HL-60 (cell line): ENCODE data around the gene TMPRSS11A.

Experiments
- DNase-seq, 2 experiments: peaks; one replicate each; pipeline ENCODE4 v3.0.0-alpha.2; 2010 to 2020; ENCODE audit warnings: low read depth in 1 of 2, low spot score in 1 of 2
- H3K27ac ChIP-seq: fragments of 250-450 bp; sonication (Bioruptor Pico); replicated peaks from 2 replicates; pipeline ENCODE4 v1.5.1; 2020; ENCODE audit warnings: mild to moderate bottlenecking, moderate library complexity
- H3K27me3 ChIP-seq: fragments of 250-450 bp; sonication (Bioruptor Pico); 2 replicates; pipeline ENCODE4 v1.5.1; 2021; ENCODE audit warnings: mild to moderate bottlenecking, moderate library complexity; ENCODE audit not compliant: insufficient read depth, poor library complexity, severe bottlenecking
- H3K4me3 ChIP-seq: replicated peaks from 2 replicates; pipeline ENCODE4 v1.5.1; 2011; ENCODE audit warnings: mild to moderate bottlenecking, control low read depth, low read length; ENCODE audit not compliant: insufficient read depth
- GABPA ChIP-seq: IDR thresholded peaks from 2 replicates; pipeline ENCODE4 v1.6.1; 2012; ENCODE audit warnings: low read depth
- POLR2AphosphoS5 ChIP-seq: IDR thresholded peaks from 2 replicates; pipeline ENCODE4 v1.6.1; 2012; ENCODE audit warnings: low read depth
- SPI1 ChIP-seq: IDR thresholded peaks from 2 replicates; pipeline ENCODE4 v1.6.1; 2012; ENCODE audit warnings: low read depth, mild to moderate bottlenecking, borderline replicate concordance
- TF ChIP-seq, protein P1 (sequence below): IDR thresholded peaks from 2 replicates; pipeline ENCODE4 v1.6.1; 2012; ENCODE audit warnings: low read depth; ENCODE audit not compliant: insufficient replicate concordance
- TF ChIP-seq, protein P2 (sequence below): IDR thresholded peaks from one replicate; pipeline ENCODE4 v1.5.1; 2011; ENCODE audit warnings: low read length, control low read depth, inconsistent platforms; ENCODE audit not compliant: insufficient read depth

Gene TMPRSS11A

DNA sequence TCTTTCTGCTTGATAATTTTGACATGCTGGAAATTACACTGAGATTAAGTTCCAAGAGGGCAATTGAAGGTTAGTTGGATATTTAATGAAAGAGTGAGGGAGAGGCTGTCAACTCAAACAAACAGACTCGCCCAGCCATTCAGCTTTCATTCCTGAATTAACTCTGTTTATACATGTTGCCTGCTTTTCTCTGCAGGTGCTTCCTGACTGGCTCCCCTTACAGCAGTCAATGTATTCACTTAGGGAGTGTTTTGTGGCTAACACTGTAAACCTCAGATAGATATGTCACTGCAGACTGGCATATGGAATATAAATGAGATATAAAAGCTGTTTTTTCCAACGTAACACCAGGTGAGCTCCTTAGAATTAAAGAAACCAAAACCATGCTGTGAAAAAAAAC, 28.7 kb downstream of the TMPRSS11A start:
- Histone ChIP-seq H3K27ac (no peak overlapping the region), H3K4me3 (no peak overlapping the region), H3K27me3 (no peaks in the 10 kb centered on the region)
- no peak for TF ChIP-seq SPI1
- no peak for TF ChIP-seq POLR2AphosphoS5
- TF ChIP-seq, protein P1, sequence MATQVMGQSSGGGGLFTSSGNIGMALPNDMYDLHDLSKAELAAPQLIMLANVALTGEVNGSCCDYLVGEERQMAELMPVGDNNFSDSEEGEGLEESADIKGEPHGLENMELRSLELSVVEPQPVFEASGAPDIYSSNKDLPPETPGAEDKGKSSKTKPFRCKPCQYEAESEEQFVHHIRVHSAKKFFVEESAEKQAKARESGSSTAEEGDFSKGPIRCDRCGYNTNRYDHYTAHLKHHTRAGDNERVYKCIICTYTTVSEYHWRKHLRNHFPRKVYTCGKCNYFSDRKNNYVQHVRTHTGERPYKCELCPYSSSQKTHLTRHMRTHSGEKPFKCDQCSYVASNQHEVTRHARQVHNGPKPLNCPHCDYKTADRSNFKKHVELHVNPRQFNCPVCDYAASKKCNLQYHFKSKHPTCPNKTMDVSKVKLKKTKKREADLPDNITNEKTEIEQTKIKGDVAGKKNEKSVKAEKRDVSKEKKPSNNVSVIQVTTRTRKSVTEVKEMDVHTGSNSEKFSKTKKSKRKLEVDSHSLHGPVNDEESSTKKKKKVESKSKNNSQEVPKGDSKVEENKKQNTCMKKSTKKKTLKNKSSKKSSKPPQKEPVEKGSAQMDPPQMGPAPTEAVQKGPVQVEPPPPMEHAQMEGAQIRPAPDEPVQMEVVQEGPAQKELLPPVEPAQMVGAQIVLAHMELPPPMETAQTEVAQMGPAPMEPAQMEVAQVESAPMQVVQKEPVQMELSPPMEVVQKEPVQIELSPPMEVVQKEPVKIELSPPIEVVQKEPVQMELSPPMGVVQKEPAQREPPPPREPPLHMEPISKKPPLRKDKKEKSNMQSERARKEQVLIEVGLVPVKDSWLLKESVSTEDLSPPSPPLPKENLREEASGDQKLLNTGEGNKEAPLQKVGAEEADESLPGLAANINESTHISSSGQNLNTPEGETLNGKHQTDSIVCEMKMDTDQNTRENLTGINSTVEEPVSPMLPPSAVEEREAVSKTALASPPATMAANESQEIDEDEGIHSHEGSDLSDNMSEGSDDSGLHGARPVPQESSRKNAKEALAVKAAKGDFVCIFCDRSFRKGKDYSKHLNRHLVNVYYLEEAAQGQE = no peak
- TF ChIP-seq, protein P2, sequence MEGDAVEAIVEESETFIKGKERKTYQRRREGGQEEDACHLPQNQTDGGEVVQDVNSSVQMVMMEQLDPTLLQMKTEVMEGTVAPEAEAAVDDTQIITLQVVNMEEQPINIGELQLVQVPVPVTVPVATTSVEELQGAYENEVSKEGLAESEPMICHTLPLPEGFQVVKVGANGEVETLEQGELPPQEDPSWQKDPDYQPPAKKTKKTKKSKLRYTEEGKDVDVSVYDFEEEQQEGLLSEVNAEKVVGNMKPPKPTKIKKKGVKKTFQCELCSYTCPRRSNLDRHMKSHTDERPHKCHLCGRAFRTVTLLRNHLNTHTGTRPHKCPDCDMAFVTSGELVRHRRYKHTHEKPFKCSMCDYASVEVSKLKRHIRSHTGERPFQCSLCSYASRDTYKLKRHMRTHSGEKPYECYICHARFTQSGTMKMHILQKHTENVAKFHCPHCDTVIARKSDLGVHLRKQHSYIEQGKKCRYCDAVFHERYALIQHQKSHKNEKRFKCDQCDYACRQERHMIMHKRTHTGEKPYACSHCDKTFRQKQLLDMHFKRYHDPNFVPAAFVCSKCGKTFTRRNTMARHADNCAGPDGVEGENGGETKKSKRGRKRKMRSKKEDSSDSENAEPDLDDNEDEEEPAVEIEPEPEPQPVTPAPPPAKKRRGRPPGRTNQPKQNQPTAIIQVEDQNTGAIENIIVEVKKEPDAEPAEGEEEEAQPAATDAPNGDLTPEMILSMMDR = no peak
- no peak for TF ChIP-seq GABPA
- no peak for DNase-seq

DNA sequence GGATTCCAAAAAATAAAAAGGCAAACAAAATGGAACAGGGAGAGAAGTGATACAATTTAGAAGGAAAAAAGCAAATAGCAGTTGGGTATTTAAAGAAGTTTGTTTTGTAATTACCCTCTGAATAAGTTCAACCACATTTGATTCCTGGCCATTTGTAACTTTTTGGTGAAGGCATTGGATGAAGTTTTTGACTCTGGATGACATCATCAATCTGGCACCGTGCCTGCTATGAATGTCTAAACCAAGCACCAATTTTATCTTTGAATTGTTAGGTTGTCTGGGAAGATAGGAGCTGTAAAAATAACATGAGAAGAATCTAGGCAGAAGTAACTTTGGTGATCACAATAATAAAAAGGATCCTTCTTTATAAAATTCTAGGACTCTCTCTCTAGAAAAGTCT, 29.5 kb downstream of the TMPRSS11A start:
- no peak for DNase-seq
- no peak overlapping the region for H3K27ac ChIP-seq
- H3K27me3 ChIP-seq = no peaks in the 10 kb centered on the region
- TF ChIP-seq SPI1 = no peak
- TF ChIP-seq, protein P1 = no peak
- no peak for TF ChIP-seq GABPA
- TF ChIP-seq, protein P2 = no peak
- no peak for TF ChIP-seq POLR2AphosphoS5
- H3K4me3 ChIP-seq = no peak overlapping the region

DNA sequence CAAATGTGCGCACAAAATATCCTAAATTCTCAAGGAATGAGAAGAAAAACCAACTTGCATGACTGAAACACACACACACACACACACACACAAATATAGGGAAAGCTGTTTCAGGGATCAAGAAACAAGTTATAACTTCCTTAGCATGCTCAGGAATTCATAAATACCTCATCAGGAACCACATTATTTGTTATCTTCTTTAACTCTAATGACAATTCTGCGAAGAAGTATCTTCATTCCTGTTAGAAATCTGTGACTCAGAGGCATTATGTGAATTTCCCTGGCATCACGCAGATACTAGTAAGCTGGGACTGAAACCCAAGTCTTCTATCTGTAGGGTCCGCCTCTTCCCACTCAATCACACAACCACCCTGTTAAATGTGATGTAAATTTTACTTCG, 30.3 kb downstream of the TMPRSS11A start:
- no peak overlapping the region for H3K4me3 ChIP-seq
- DNase-seq = no peak
- H3K27me3 ChIP-seq = no peaks in the 10 kb centered on the region
- TF ChIP-seq, protein P2 = no peak
- TF ChIP-seq SPI1 = no peak
- H3K27ac ChIP-seq = no peak overlapping the region

- no peak for DNase-seq
- TF ChIP-seq POLR2AphosphoS5 = no peak
- TF ChIP-seq, protein P2 = no peak
- no peak for TF ChIP-seq SPI1
- no peak for TF ChIP-seq GABPA
- no peak overlapping the region for H3K4me3 ChIP-seq
- no peaks in the 10 kb centered on the region for H3K27me3 ChIP-seq
- no peak overlapping the region for H3K27ac ChIP-seq
Observed at GRCh38 chr4:67931256-67931655, 32.0 kb downstream of the TMPRSS11A start.
